DOHH2 (cell line): ENCODE data around the gene MED17.

ENCODE experiments used
- EZH2phosphoT487 ChIP-seq: fragments of 200-600 bp; sonication (generic); IDR thresholded peaks from 2 replicates; pipeline ENCODE4 v1.6.1; 2017; ENCODE audit warnings: borderline replicate concordance, mild to moderate bottlenecking, antibody characterized with exemption, low read length, moderate library complexity, mixed read lengths
- TF ChIP-seq, protein P1 (sequence below): fragments of 200-600 bp; sonication (generic); IDR thresholded peaks from one replicate; pipeline ENCODE4 v1.5.1; 2014; ENCODE audit warnings: antibody characterized with exemption, mild to moderate bottlenecking, low read depth, low read length; ENCODE audit not compliant: poor library complexity, severe bottlenecking

DNA sequence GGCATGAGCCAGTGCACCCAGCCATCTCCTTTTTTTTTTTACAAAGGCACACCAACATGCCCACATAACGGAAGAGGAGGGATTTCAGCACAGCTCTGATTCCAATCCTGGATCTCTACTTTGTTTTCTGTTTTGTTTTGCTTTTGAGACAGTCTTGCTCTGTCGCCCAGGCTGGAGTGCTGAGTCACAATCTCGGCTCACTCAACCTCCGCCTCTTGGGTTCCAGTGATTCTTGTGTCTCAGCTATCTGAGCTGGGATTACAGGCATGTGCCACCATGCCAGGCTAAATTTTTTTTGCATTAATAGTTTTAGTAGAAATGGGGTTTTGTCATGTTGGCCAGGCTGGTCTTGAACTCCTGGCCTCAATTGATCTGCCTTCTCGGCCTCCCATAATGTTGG lies 38.3 kb downstream of the MED17 start:
- TF ChIP-seq, protein P1, sequence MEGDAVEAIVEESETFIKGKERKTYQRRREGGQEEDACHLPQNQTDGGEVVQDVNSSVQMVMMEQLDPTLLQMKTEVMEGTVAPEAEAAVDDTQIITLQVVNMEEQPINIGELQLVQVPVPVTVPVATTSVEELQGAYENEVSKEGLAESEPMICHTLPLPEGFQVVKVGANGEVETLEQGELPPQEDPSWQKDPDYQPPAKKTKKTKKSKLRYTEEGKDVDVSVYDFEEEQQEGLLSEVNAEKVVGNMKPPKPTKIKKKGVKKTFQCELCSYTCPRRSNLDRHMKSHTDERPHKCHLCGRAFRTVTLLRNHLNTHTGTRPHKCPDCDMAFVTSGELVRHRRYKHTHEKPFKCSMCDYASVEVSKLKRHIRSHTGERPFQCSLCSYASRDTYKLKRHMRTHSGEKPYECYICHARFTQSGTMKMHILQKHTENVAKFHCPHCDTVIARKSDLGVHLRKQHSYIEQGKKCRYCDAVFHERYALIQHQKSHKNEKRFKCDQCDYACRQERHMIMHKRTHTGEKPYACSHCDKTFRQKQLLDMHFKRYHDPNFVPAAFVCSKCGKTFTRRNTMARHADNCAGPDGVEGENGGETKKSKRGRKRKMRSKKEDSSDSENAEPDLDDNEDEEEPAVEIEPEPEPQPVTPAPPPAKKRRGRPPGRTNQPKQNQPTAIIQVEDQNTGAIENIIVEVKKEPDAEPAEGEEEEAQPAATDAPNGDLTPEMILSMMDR, result no peak
- TF ChIP-seq EZH2phosphoT487, result no peak
